Heart left ventricle (tissue), 16 donors: ENCODE results near the gene HAPLN2. TPM values are rescaled to one million over a fixed set of nuclear protein-coding genes. Genes with fewer than 3 reads are reported as not detected.

Experiments
- ATAC-seq, 4 donors: fragments of 200-7000 bp; cut with Tn5 transposase; one replicate each; pipeline ENCODE4 v1.9.1; 2020 to 2022; ENCODE audit warnings: moderate library complexity in 4 of 4, mild to moderate bottlenecking in 3 of 4, moderate number of reproducible peaks in 1 of 4
- DNase-seq, 5 donors: peaks; one replicate each; pipeline ENCODE4 v3.0.0-alpha.2; 2020
- H3K27ac ChIP-seq, 12 donors: fragments of 200-600 bp; sonication (generic) in 4 of 12; one replicate each; pipeline versions ENCODE4 v1.5.0 to v1.8.0; 2016 to 2022; ENCODE audit warnings: mild to moderate bottlenecking in 2 of 12
- H3K27me3 ChIP-seq, 9 donors: fragments of 200-600 bp; sonication (generic) in 2 of 9; one replicate each; pipeline versions ENCODE4 v1.5.1 to v1.8.0; 2016 to 2022; ENCODE audit warnings: mild to moderate bottlenecking in 3 of 9
- H3K36me3 ChIP-seq, 9 donors: fragments of 200-600 bp; sonication (generic) in 2 of 9; one replicate each; pipeline versions ENCODE4 v1.5.0 to v1.8.0; 2018 to 2022; ENCODE audit warnings: mild to moderate bottlenecking in 2 of 9
- H3K4me1 ChIP-seq, 12 donors: fragments of 200-600 bp; sonication (generic) in 4 of 12; one replicate each; pipeline versions ENCODE4 v1.5.0 to v1.8.0; 2016 to 2022; ENCODE audit warnings: mild to moderate bottlenecking in 3 of 12
- H3K4me3 ChIP-seq, 12 donors: fragments of 200-600 bp; sonication (generic) in 4 of 12; one replicate each; pipeline versions ENCODE4 v1.5.0 to v1.8.0; 2017 to 2022; ENCODE audit warnings: mild to moderate bottlenecking in 9 of 12, moderate library complexity in 4 of 12
- H3K9me3 ChIP-seq, 12 donors: fragments of 200-600 bp; sonication (generic) in 4 of 12; one replicate each; pipeline versions ENCODE4 v1.5.0 to v1.8.0; 2016 to 2022; ENCODE audit warnings: mild to moderate bottlenecking in 1 of 12
- CTCF ChIP-seq, 12 donors: fragments of 200-600 bp; sonication (generic) in 4 of 12; IDR thresholded peaks; one replicate each; pipeline versions ENCODE4 v1.5.0 to v1.8.0; 2018 to 2022; ENCODE audit warnings: antibody characterized with exemption in 12 of 12, mild to moderate bottlenecking in 5 of 12
- POLR2A ChIP-seq, 2 donors: fragments of 450-650 bp; IDR thresholded peaks; one replicate each; pipeline ENCODE4 v1.6.1; 2017; ENCODE audit warnings: antibody characterized with exemption in 2 of 2, mild to moderate bottlenecking in 2 of 2, moderate library complexity in 2 of 2
- WGBS, 4 donors: extraction: QIAGEN DNeasy Blood & Tissue Kit in 2 of 4; methylation state at CpG; one replicate each; pipeline versions ENCODE4 v1.1.5 to v1.1.7; 2013 to 2018; 5-methylcytosine and 5-hydroxymethylcytosine counted together
- intact Hi-C, 10 donors: fragments of 100-400 bp; cut with DNase I; formaldehyde crosslinking; loops; one replicate each; pipeline versions ENCODE4 v1.11.1 to v1.14.2; 2022
- polyA plus RNA-seq, 2 donors: library from polyadenylated mRNA; stranded (reverse); fragments of 200-250 nt; gene quantifications; one replicate each; pipeline ENCODE4 v1.2.3, GENCODE V29; 2013
- total RNA-seq, 9 donors: library from RNA; depleted of rRNA in 2 of 9; stranded (reverse); fragments of >200 nt in 2 of 9; fragmentation: NEBNext Ultra II Directional in 3 of 9; extraction: Animal tissue kit (Norgen Biotek cat#: 25700) in 3 of 9; gene quantifications; one replicate each; pipeline versions ENCODE4 v1.1.0 to v1.2.4, GENCODE V29; 2016 to 2023
- donor health status: ischemic (EF 13 %, LVEDD 7.1; RV severe dilation, severe dysfunction).
- donor health status: healthy with polysubstance abuse.
- donor health status: DM: no; HTN: yes; CAD: no.
- donor health status: DM: no; HTN: no; CAD: no.
- donor health status: ischemic (EF 25% LVEDD 6.9; RV normal size, moderate dysfunction).
- donor health status: ischemic (EF 25% LVEDD 5.7; RV mildly dilated, moderate dysfunction).
- donor health status: healthy.
- donor health status: DM: yes; HTN: yes; CAD: no.
- donor health status: ischemic (EF 35%, LVEDD 5.7; RV mildly dilated, moderate dysfunction).
- donor health status: nonischemic (EF 11% LVEDD 7.7; RV severe dilation, severe dysfunction).
- donor health status: DM: yes; HTN: yes; CAD: no.
- donor health status: PGD.
- donor health status: ischemic (EF 29% LVEDD 5.4; RV normal size, mild dysfunction).
- donor health status: nonischemic (EF 23%, LVEDD 6.1; RV moderate dilation, normal function).

The HAPLN2 gene
- total and polyA plus RNA-seq, 11 donors = 0.52 to 3.0 (median 1.1) TPM

DNA sequence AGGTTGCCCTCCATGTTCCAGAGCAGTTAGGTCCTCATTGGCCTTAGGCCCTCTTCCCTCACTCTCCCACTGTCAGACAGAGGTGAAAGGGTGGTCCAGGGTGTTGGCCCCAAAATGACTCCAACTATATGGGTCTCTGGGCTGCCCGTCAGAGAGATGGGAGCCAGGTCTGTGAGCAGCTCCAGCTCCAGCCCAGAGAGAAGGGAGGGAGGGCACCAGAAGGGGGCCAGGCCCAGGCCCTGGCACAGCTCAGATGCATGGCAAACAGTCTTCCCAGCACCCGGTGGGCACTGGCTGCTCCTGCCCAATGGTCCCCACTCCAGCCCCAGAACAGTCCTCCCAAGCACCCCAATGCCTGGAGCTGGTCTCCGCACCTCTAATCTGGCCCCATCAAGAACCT, 24.9 kb downstream of the HAPLN2 start:
- no peaks in the 10 kb centered on the region for H3K9me3 ChIP-seq
- 75 to 100% (median 88%) methylated on average over 2 to 3 of the region's 3 CpGs for WGBS, 4 donors
- TF ChIP-seq CTCF (IDR thresholded peaks at IDR 0.05) = no peak
- no peak for TF ChIP-seq POLR2A (IDR thresholded peaks at IDR 0.05)
- no peaks in the 10 kb centered on the region for H3K36me3 ChIP-seq
- H3K27ac ChIP-seq = no peak overlapping the region
- H3K4me1 ChIP-seq = peaks cover 0 to 19% (median 13%) of the 10 kb centered on the region in 12 donors
- DNase-seq (no peak), ATAC-seq (no peak)
- peaks cover 20 to 86% (median 66%) of the 10 kb centered on the region in 9 donors for H3K27me3 ChIP-seq
- intact Hi-C loops = no loop called here
- no peak overlapping the region for H3K4me3 ChIP-seq

GRCh38 chr1:156644640-156645039, 25.4 kb downstream of the HAPLN2 start:
- DNase-seq (no peak), ATAC-seq (no peak)
- Histone ChIP-seq H3K27ac (no peak overlapping the region), H3K27me3 (peaks cover 16 to 82% (median 63%) of the 10 kb centered on the region in 9 donors), H3K4me3 (no peak overlapping the region), H3K9me3 (no peaks in the 10 kb centered on the region), H3K4me1 (peaks cover 0 to 19% (median 12%) of the 10 kb centered on the region in 12 donors), H3K36me3 (no peaks in the 10 kb centered on the region)
- WGBS, 4 donors = 49 to 59% (median 54%) methylated on average over 1 of the region's 1 CpG
- intact Hi-C loops = loop anchor here in 1 of 10 donors (5.0 kb wide), 1 partner anchor 38 kb away; no protein-coding TSS in a partner anchor
- no peak for TF ChIP-seq CTCF (IDR thresholded peaks at IDR 0.05)
- no peak for TF ChIP-seq POLR2A (IDR thresholded peaks at IDR 0.05)

DNA sequence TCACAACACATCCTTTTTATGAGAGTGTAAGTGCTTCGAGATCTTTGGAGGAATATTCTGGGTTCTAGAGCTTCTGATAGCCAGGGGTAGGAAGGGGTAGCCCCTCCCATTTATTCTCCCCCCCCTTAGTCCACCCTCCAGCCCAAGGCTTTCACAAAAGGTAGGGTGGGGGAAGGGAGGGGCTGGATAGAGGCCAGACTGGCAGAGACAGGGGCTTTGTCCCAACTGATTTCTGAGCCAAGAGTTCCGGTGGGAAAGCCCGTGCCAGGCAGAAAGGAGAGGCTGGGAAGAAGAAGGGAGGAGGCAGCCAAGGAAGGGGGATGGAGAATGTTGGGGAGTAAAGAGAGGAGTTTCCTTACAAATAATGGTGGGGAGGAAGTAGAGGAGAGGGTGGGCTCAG, 25.8 kb downstream of the HAPLN2 start:
- WGBS, 4 donors = 65 to 70% (median 67%) methylated on average over 3 of the region's 3 CpGs
- Histone ChIP-seq H3K36me3 (no peaks in the 10 kb centered on the region), H3K27ac (no peak overlapping the region), H3K4me3 (no peak overlapping the region), H3K4me1 (peaks cover 0 to 19% (median 12%) of the 10 kb centered on the region in 12 donors), H3K9me3 (no peaks in the 10 kb centered on the region), H3K27me3 (peaks cover 16 to 80% (median 59%) of the 10 kb centered on the region in 9 donors)
- ATAC-seq (no peak), DNase-seq (no peak)
- no peak for TF ChIP-seq POLR2A (IDR thresholded peaks at IDR 0.05)
- no peak for TF ChIP-seq CTCF (IDR thresholded peaks at IDR 0.05)
- intact Hi-C loops = loop anchor here in 1 of 10 donors (5.0 kb wide), 1 partner anchor 37 kb away; no protein-coding TSS in a partner anchor

GRCh38 chr1:156645666-156646065, 26.5 kb downstream of the HAPLN2 start:
- Histone ChIP-seq H3K9me3 (no peaks in the 10 kb centered on the region), H3K36me3 (no peaks in the 10 kb centered on the region), H3K4me1 (peaks cover 0 to 19% (median 12%) of the 10 kb centered on the region in 12 donors), H3K27ac (no peak overlapping the region), H3K4me3 (no peak overlapping the region), H3K27me3 (peaks cover 11 to 74% (median 56%) of the 10 kb centered on the region in 9 donors)
- no peak for ATAC-seq
- 91 to 100% (median 92%) methylated on average over 1 of the region's 1 CpG for whole genome bisulfite sequencing, 4 donors
- no peak for TF ChIP-seq CTCF (IDR thresholded peaks at IDR 0.05)
- TF ChIP-seq POLR2A (IDR thresholded peaks at IDR 0.05) = no peak
- no peak for DNase-seq
- intact Hi-C loops = loop anchor here in 1 of 10 donors (5.0 kb wide), 1 partner anchor 37 kb away; no protein-coding TSS in a partner anchor
